NCI-H446 (cell line): ENCODE measurements around the gene ACVR1B.
A peak's percentile ranks its signal among the peaks of the same experiment; 100 is the strongest.

Experiments used
- DNase-seq, 2 experiments: peaks; one replicate each; lab custom pipeline; 2025; lab: John Stamatoyannopoulos, UW

Gene ACVR1B

DNA sequence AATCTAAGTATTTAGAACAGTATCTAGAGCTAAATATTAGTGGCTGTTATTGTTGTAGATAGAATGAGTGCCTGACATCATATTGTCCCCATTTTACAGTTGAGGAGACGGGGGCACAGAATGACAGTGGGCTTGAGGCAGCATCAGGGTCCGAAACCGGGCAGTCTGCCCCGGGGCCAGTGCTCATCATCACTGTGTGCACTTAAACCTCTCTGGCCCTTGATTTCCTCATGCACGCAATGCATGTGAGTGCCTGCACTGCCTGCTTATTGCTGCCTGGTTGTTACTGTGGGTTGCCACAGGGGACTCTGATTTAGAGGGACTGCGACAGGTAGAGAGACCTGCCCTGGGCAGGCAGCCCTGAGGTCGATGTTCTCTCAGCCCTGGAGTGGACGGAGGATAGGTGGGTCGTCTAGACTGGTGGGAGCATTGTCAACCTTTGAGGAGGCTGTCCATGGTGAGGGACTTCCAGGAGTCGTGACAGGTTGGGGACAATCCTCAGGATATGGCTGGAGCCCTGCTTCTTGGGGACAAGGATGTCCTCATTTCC, 34.4 kb upstream of the ACVR1B start:
- DNase-seq: no peak

DNA sequence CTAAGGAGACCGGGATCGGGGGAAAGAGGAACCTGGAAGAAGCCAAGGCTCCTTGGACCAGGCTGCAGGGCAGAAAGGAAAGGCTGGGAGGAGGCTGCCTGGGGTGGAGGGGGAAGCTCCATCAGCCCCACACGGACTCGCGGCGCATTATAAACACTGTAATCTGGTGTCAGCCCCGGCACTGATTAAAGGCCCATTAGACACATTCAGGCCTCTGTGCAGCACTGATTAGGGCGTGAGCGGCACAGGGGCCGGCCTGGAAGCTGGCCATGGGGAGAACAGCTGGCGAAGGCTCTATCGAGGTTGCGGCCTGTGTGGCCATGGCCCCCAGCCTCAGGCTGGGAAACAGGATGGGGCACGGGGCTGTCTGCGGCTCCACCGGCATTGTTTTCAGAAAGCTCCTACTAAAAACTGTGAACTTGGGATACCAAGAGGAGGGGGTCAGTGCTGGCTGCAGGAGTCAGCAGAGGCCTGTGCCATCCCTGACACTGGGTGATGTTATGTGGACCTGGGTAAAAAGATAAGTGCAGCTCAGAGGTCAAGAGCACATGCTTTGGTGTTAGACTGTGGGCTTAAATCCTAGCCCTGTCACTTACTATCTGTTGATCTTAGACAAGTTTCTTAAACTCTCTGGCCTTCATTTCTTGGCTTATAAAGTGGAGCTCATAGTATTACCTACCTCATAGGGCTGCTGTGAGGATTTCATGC, 33.6 kb upstream of the ACVR1B start:
- DNase-seq: no peak

DNA sequence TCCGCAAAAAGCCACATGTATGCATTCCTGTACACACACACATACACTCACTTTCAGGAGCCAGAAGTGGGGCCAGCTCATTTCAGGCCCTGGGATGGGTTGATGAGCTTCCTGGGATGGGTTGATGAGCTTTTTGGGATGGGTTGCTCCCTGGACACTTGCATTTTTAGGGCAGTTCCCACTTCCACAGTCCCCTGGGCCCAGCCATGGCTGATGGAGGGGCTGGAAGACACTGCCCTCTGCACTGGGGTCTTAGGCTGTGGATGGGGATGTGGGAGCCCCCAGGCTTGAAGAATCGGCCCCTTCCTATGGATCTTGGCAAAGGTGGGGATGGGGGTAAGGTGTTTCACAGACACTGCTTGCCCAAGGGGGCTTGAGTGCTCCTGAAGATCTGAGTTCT, 31.5 kb upstream of the ACVR1B start:
- no peak for DNase-seq

DNA sequence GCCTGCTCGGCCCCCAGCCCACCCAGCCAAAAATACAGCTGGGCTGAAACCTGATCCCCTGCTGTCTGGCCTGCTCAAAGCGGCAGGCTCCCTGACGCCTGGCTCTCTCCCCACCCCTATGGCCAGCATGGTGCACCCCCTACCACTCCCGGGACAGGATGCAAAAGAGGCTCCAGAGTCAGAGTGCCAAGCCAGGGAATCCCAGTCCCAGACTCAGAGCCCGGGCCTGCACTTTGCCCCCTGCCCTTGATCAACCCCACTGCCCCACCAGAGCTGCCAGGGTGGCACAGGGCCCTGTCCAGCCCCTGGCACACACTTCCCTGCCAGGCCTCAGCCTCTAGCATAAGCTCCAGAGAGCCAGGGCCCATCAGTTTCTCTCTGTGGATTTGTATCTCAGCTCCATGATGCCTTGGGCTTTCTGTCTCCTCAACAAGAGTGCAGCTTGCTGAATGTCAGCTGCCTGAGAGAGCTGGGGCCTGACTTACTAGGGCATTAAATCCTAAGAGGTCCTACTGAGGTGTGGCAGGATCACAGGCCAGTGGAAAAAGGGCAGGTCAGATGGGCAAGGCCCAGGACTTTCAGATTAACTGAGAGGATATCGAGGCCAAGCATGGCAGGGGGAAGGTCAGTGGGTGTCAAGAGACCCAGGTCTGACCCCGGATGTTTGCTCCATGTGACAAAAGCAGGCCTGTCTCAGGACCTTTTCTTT, 30.3 kb upstream of the ACVR1B start:
- DNase-seq: peak in 1 of 2 experiments; percentile 38

DNA sequence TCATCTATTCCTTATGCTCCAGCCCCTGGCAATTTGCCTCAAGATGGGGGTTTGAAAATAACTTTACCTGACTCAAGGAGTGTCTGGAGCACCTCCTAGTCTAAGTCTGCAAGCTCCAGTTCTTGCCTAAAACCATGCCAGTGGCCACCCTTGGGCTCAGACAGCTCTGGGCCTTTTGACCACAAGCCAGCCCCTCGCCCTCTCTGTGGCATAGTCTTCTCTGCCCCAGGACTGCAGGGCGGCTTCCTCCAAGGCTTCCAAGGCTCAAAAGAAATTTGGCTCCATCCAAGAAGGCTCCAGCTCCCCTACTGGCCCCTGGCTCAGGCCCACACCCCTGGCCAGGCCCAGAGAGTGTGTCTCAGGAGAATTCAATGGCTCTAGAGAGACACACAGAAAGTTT, 29.4 kb upstream of the ACVR1B start:
- DNase-seq: no peak

DNA sequence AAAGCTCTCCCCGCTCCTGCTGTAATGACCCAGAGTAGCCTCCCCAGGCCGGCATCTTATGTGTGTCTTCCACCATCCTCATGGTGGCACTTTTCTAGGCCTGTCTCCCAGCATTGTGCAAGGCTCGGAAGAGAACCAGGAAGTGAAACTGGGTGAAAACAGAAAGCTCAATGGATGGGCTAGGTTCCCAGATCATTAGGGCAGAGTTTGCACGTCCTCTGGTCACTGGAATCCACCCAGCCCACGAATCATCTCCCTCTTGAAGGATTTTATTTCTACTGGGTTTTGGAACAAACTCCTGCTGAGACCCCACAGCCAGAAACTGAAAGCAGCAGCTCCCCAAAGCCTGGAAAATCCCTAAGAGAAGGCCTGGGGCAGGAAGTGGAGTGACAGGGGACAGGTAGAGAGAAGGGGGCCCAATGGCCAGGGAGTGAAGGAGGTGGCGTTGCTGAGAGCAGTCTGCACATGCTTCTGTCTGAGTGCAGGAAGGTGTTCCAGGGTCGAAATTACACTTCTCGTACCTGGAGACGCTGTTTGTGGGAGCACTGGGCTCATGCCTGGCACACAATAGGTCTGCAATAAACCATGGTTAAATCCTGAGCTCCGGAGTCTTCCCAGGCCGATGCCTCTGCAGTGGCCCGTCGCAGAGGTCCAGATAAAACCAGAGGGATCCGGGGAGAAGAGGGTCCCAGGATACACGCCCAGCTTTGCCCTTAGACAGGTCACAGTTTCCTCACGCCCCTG, 28.6 kb upstream of the ACVR1B start:
- DNase-seq: no peak

DNA sequence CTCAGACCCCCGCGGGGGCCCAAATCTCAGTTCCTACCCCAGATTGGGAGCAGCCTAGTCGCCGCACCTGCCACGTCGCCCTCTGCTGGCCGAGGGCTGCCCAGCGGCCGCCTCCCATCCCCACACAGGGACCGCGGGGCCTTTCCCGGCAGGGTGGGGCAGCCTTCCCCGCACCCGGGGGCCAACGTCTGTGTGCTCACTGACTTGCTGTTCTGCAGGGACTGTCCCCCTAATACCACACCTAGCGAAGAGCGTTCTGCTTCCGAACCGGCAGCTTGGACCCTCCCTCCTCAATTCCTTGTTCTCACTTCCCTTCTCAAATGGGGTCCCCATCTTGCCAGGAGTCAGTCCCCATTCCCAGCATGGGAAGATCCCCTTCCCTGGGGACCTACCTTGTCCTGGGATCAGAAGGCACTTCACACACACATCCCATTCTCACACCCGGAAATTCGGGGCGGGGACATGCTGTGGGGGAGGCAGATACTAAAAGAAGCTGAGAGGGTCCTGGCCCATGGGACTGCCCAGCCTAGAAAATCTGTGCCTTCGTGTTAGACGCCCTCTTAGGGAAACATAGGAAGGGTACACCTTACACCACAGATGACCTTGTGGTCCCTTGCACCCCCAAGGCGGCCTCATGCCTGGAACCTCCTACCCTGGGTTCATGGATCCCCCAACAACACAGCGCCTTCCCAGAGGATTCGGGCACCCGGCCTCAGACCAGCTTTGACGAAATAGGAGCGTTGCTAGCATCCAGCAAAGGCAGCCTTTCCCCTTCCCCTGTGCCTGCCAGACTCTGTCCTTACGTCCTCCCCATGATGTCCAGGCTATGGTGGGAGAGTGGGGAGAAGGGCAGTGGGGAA, 27.8 kb upstream of the ACVR1B start:
- DNase-seq: no peak

GRCh38 chr12:51924551-51925319, 26.8 kb upstream of the ACVR1B start:
- no peak for DNase-seq

- DNase-seq: no peak
These were observed 26.0 kb upstream of the ACVR1B start for GRCh38 chr12:51925346-51926063.

DNA sequence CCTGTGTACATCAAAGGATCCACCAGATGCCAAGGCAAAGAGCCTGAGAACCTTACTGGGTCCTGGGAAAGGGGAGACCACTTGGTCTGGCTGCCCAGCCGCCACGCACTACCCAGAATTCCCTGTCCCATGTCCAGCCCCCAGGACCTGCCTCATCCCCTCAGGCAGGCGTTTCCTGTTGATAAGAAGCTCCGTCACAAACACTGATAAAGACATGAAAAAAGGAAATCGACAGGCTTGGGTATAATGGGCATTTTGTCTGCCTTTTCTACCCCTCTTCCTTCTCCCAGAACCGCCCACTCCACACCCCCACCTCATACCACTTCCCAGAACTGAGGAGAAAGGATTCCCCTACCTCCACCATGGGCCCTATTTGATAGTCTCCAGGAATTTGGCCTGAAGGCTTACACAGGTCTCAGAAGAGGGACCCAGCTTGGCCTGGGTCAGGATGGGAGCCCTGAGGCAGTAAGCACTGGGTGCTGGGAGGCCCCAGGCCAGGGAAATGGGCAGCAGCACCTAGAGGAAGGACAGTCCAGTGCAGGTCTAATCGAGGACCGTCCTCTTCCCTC, 25.4 kb upstream of the ACVR1B start:
- no peak for DNase-seq

DNA sequence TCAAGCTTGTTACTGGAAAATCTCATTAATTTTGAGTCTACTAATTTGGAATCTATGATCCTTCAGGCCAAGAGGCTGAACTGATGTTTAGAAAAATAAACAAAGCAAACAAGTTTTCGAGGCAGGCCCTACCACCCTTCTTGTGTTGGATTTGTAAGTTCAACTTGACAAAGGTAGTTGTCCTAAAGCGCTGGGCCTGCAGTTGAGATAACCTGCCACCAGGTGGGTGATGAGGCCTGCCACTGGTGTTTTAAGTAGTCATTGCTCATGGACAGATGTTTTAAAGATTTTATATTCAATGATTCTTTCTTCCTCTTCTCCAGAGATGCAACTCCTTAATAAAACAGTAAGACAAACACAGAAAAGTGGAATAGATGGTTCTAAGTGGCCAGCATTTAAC, 24.8 kb upstream of the ACVR1B start:
- no peak for DNase-seq

GRCh38 chr12:51932218-51933076, 19.1 kb upstream of the ACVR1B start:
- no peak for DNase-seq

DNA sequence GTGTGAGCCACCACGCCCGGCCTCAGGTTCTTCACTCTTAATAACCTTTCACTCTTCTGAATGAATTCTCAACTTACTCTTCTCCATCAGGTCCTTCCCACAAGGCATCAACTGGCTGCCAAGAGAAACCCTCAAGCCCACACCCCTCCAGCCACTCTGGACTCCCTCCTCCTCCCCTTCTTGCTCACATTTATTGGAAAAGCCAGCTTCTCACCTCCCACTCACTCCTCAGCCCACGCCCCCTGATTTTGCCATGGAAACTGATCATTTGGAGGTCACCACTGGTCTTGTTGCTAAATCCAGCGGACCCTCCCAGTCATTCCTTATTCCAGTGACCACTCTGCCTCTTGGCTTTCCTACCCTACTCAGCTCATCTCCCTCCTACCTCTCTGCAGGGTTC, 17.4 kb upstream of the ACVR1B start:
- DNase-seq: no peak

GRCh38 chr12:51937926-51938325, 13.6 kb upstream of the ACVR1B start:
- DNase-seq: peak in 1 of 2 experiments; percentile 73

DNA sequence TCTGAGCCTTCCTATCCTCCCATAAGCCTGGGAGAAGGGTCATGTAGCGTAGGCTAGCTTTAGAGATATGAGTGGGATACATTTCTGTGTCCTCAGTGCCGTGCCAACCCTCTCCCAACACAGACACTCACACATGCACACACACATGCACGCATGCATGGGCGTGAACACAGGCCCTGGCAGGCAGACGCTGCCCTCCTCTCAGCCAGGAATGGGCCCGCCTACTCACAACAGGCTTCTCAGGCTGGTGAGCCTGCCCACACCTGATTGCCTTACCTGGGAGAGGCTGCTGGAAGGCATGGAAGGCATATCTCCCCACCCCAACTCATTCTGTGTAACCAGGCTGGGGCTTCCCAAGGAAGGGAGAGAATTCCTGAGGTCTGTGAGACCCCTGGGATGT, 12.8 kb upstream of the ACVR1B start:
- DNase-seq: no peak

GRCh38 chr12:51941011-51941581, 10.4 kb upstream of the ACVR1B start:
- peak; percentile 24 to 74 for DNase-seq

DNA sequence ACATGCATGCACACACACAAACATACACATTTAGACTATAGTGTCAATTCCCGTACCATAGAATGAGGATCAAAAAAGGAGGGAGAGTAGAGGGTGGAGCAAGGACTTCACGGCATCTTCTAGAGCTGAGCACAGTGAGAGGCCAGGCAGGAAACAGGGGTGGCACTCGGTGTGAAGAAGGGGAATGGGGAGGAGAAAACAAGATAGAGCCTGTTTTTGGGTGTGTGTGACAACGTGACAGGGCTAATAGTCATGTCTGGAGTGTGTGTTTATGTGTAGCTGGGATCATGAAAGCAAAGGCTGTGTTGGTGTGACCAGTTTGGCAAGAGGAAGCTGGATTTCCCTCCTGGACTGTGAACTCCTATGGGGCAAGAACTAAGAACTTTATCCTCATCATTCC, 9.9 kb upstream of the ACVR1B start:
- no peak for DNase-seq

DNA sequence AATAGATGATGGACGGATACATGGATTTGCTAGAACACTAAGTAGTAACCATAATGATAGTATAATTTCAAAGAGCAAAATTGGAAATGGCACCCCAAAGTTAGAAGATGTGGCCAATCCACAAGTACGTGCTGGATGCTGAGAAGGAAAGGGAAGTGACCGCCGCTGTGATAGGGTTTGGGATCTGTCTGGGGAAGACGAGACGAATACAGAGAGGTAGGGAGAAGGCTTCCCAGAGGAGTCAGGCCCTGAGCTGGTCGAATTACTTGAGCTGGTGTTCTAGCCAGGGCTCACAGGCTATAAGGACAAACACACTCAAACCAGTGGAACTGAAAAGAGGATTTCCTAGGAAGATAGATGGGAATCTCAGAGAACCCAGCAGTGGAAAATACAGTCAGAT, 9.4 kb upstream of the ACVR1B start:
- no peak for DNase-seq
